PC-3 (cell line): ENCODE data around the gene GORAB.

ENCODE experiments used
- EZH2phosphoT487 ChIP-seq: fragments of 300-600 bp; sonication (generic); IDR thresholded peaks from 2 replicates; pipeline ENCODE4 v1.6.1; 2018; ENCODE audit warnings: mild to moderate bottlenecking, antibody characterized with exemption, low read length, borderline replicate concordance
- TF ChIP-seq, protein P1 (sequence below): fragments of 300-600 bp; sonication (generic); conservative IDR thresholded peaks from 2 replicates; pipeline ENCODE4 v1.5.1; 2017; ENCODE audit warnings: antibody characterized with exemption, low read depth, mild to moderate bottlenecking, low read length

DNA sequence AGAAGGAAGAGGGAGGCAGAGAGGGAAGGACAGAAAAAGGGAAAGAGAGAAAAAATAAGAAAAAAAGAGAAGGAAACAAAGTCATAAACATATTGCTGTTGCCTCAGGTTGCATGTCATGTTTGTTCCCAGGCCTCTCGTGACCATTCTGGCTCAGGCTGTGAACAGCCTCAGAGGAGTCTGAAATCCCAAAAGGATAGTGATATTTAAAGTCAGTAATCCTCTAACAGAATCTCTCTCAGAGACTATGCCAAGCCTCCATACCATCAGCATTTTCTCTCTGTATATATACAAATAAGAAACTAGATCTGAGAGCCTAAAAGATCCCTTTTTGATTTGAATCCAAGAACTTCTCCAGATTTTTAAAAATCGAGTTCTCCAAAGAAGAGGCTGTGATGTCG is 35.2 kb downstream of the GORAB start:
- TF ChIP-seq, protein P1, sequence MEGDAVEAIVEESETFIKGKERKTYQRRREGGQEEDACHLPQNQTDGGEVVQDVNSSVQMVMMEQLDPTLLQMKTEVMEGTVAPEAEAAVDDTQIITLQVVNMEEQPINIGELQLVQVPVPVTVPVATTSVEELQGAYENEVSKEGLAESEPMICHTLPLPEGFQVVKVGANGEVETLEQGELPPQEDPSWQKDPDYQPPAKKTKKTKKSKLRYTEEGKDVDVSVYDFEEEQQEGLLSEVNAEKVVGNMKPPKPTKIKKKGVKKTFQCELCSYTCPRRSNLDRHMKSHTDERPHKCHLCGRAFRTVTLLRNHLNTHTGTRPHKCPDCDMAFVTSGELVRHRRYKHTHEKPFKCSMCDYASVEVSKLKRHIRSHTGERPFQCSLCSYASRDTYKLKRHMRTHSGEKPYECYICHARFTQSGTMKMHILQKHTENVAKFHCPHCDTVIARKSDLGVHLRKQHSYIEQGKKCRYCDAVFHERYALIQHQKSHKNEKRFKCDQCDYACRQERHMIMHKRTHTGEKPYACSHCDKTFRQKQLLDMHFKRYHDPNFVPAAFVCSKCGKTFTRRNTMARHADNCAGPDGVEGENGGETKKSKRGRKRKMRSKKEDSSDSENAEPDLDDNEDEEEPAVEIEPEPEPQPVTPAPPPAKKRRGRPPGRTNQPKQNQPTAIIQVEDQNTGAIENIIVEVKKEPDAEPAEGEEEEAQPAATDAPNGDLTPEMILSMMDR = no peak
- no peak for TF ChIP-seq EZH2phosphoT487
